D721Med (cell line): Measurements from ENCODE around the gene STX1A.
A peak's percentile ranks its signal among the peaks of the same experiment; 100 is the strongest.

Experiments
- DNase-seq: peaks from one replicate; pipeline ENCODE4 v3.0.0; 2011; ENCODE audit warnings: low spot score; ENCODE audit not compliant: insufficient read length
- FAIRE-seq: peaks from 2 replicates; lab custom pipeline; 2011; peaks lifted over from hg19 to GRCh38; lab: Jason Lieb, UNC
- CTCF ChIP-seq: IDR thresholded peaks from 2 replicates; pipeline ENCODE4 v1.5.1; 2012; ENCODE audit warnings: mild to moderate bottlenecking, control low read depth; ENCODE audit not compliant: insufficient read depth; ENCODE audit errors: missing control alignments

The STX1A gene

GRCh38 chr7:73740212-73740611, 20.7 kb upstream of the STX1A start:
- DNase-seq (no peak), FAIRE-seq (no peak)
- no peak for TF ChIP-seq CTCF

- FAIRE-seq (no peak), DNase-seq (no peak)
- TF ChIP-seq CTCF = no peak
Observed at GRCh38 chr7:73739387-73739767, 19.9 kb upstream of the STX1A start.

GRCh38 chr7:73738612-73739386, 19.3 kb upstream of the STX1A start, which contains the start of gene ABHD11:
Gene ABHD11 (minus strand): TSS chr7:73738802. CDS start chr7:73738770, 32 bp downstream.
- no peak for TF ChIP-seq CTCF
- DNase-seq (peak; percentile 96), FAIRE-seq (no peak)

- no peak for FAIRE-seq
- TF ChIP-seq CTCF = no peak
- DNase-seq = peak; percentile 82
Observed at GRCh38 chr7:73738220-73738611, 18.7 kb upstream of the STX1A start.

GRCh38 chr7:73737491-73738219, 18.2 kb upstream of the STX1A start:
- DNase-seq (no peak), FAIRE-seq (no peak)
- no peak for TF ChIP-seq CTCF

GRCh38 chr7:73736885-73737284, 17.4 kb upstream of the STX1A start:
- DNase-seq (no peak), FAIRE-seq (no peak)
- TF ChIP-seq CTCF = no peak

- DNase-seq = no peak
- TF ChIP-seq CTCF = no peak
- FAIRE-seq = no peak
Observed at GRCh38 chr7:73735528-73735905, 16.0 kb upstream of the STX1A start.
